ENCODE measurements around the gene SLC25A43.
A peak's percentile ranks its signal among the peaks of the same experiment; 100 is the strongest.

The SLC25A43 gene

DNA sequence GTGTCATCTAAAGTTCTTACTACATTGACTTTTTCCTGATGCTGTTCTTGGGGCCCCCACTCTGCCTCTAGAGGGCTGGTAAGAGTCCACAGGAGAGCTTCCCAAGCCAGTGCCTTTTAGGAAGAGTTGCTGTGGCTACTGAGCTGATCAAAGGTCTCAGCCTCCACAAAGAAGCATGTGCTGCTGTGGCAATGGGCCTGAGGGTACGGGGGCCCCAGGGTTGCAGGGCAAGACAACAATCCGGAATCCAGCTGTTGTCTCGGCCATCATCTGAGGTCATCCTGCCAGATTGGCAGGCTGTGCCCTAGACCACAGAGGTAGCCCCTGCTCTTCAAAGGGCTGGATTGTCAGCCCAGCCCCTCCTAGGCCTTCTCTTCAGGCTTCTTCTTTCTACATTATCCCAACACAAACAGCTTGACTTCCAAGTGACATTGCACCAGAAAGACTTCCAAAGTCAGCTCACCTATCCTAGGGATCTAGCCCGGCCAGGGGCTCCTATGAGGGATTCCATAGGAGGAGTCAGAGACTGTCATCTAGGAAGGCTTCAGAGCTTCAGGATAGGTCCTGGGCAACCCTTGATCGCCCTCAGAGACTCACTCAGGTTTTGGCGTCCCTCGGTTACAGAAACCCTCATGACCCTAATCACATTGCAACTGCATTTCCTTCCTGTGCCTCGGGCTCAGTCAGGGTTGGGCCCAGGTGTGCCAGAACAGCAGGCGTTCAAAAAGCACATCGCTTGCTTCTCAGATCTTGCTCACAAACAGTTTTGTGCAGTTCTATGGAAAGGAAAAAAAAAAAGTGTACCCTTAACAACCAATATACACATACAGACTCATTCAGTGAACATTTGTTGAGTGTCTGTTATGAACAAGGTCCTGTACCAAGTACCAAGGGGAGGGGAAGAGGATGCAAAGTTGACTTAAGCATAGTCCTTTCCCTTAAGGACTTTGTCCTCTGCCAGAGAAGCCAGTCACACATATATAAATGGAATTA, 96.9 kb downstream of the SLC25A43 start:
- DNase-seq (ENCODE audit: low spot score) (no peak), FAIRE-seq (no peak)

DNA sequence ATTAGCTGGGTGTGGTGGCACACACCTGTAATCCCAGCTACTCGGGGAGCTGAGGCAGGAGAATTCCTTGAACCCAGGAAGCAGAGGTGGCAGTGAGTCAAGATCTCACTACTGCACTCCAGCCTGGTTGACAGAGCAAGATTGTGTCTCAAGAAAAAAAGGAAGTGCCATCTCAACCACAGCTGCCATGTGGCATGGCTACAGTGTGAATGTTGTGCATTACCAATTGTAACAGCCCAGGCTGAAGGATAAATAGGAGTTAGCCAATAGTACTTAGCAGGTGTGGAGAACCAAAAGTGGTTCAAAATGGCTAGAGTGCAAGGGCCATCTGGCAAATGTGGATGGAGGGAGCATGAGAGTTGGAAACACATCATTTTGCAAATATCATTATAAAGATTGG, 98.0 kb downstream of the SLC25A43 start:
- DNase-seq (ENCODE audit: low spot score) (no peak), FAIRE-seq (no peak)

DNA sequence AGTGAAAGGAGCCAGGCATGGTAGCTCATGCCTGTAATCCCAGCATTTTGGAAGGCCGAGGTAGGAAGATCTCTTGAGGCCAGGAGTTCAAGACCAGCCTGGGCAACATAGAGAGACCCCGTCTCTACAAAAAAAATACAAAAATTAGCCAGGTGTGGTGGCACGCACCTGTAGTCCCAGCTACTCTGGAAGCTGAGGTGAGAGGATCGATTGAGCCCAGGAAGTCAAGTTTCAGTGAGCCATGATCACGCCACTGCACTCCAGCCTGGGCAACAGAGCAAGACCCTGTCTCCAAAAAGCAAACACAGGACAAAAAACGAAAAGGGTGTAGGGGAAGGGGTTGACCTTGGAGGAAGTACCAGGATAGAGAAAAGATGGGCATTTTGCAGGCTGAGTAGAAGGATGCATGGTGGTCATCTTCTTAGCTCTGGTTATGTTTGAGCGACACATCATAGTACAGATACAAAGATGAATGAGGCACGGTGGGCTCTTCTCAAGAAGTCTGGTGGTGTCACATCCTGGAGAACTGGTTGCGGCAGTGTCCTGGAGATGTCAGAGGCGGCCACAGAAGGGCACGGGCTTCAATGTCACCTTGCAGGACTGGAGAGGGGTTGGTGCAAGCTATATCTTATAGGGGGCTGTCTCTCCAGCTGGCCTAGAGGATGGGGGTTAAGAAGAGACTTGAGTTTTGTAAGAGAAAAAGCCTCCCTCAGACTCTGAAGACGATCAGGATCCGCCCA, 101.1 kb downstream of the SLC25A43 start:
- DNase-seq (ENCODE audit: low spot score): no peak
- FAIRE-seq: no peak

DNA sequence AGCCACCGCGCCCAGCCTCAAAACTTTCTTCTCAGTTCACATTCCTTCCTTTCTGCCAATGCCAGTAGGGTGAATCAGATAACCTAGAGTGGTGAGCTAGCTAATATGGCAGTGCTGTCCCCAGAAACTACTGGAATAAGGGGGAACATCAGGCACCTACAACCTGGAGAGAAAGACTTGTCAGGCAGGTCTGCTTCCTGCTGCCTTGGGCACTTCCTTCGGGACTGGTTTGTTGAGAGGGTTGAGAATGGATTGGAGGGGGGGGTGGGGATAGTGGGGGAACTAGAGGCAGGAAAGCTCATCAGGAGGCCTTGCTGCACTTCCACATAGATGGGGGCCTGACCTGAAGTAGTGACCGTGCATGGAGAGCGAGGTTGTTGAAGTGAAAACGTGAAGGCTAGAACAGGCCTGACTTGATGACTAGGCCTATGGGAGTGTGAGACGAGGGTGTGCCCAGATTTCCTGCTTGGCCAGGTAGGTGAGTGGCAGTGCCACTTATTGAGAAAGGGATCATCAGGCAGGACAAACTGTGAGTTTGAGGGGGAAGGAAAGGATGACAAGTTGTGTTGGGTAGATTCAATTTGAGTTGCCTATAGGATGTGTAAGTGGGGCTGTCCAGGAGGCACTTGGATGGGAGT, 102.5 kb downstream of the SLC25A43 start:
- FAIRE-seq (no peak), DNase-seq (ENCODE audit: low spot score) (no peak)

DNA sequence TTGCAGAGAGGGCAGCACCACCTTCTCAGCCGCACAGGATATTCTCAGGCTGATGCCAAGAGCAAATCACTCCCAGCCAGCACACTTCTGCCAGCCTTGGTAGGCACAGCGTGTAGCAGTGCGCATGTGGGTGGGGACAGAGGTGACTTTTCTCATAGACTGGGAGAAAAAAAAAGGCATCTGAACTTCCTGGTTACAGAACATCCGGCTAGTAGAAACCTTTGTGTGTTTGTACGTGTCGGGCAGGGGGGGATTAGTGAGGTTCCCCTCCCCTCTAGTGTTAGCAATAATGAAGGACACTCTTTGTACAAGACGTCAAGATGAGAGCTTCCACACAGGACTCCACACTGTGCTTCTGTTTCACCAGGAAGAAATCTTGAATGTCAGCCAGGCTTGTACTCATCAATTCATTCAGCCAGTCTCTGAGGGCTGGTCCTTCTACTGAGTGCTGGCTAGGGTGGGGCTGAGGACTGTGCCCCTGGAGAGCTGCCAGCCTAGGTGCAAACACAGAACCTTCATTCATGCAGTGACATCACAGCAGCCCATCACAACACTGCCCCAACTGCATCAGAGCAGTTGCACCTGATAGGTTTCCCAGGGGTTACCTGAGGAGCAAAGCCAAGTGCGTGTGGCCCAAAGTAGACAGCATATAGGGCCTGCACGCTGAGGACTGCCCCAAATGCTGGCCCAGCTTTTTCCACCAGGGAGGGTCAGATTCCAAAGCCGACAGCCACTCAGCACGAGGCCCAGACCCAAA, 103.8 kb downstream of the SLC25A43 start:
- no peak for FAIRE-seq
- no peak for DNase-seq (ENCODE audit: low spot score)

DNA sequence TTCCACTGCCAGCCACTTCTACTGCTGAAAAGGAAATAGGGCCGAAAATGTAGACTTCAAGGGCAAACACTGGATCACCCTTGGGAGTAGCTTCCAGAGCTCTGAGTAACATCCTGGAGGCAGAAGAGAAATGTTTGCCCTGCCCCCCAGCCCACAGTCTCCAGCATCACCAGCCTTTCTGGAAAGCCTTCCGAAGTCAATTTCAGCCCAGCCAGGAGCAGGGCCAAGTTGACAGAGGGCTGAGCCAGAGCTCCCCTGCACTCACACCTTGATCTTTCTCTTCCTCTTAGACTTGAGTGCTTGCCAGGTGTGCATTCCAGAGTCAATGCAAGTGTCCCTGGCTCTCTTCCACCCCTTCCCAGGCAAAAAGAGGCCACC, 104.3 kb downstream of the SLC25A43 start:
- DNase-seq (ENCODE audit: low spot score): peak; percentile 47
- no peak for FAIRE-seq
